OCI-LY7 (cell line): Measurements from ENCODE around the gene MGST2. TPM values are rescaled to one million over a fixed set of nuclear protein-coding genes. Genes with fewer than 3 reads are reported as not detected.
A peak's percentile ranks its signal among the peaks of the same experiment; 100 is the strongest.

Experiments
- BruUV-seq: library from RNA; stranded (reverse); fragments of 400-500 nt; replicated peaks from 2 replicates; lab custom pipeline; 2021; lab: Mats Ljungman, UMichigan
- CTCF ChIA-PET: fragments of 300-600 bp; sonication (Branson Sonifier 250); formaldehyde crosslinking; loops from one replicate; lab custom pipeline; 2022; ENCODE audit warnings: antibody characterized with exemption; ENCODE audit not compliant: unreplicated experiment; lab: Charles Lee
- POLR2A ChIA-PET: fragments of 300-600 bp; sonication (Branson Sonifier 250); formaldehyde crosslinking; loops from one replicate; lab custom pipeline; 2022; ENCODE audit warnings: antibody characterized with exemption; lab: Charles Lee
- DNase-seq: peaks from one replicate; pipeline ENCODE4 v3.0.0-alpha.2; 2015; ENCODE audit warnings: low spot score
- H2AFZ ChIP-seq: fragments of 200-600 bp; sonication (generic), shearing (Covaris generic); 2 replicates; pipeline ENCODE4 v1.6.1; 2014; ENCODE audit warnings: mild to moderate bottlenecking, antibody characterized with exemption, low read length, moderate library complexity
- H3K27ac ChIP-seq: fragments of 200-600 bp; sonication (generic); 2 replicates; pipeline ENCODE4 v1.5.1; 2014; ENCODE audit warnings: mixed run types, low read depth, mild to moderate bottlenecking, moderate library complexity, low read length, inconsistent platforms; ENCODE audit not compliant: poor library complexity, severe bottlenecking
- H3K36me3 ChIP-seq: fragments of 200-600 bp; sonication (generic); 2 replicates; pipeline ENCODE4 v1.6.1; 2014; ENCODE audit warnings: mild to moderate bottlenecking, antibody characterized with exemption, low read length, moderate library complexity, mixed read lengths; ENCODE audit not compliant: insufficient read depth
- H3K4me1 ChIP-seq: fragments of 200-600 bp; sonication (generic); 2 replicates; pipeline ENCODE4 v1.5.1; 2014; ENCODE audit warnings: mild to moderate bottlenecking, low read length; ENCODE audit not compliant: insufficient read depth, poor library complexity, severe bottlenecking
- H3K4me2 ChIP-seq: fragments of 200-600 bp; sonication (generic); 2 replicates; pipeline ENCODE4 v1.6.1; 2014; ENCODE audit warnings: mild to moderate bottlenecking, low read length
- H3K4me3 ChIP-seq: fragments of 200-600 bp; sonication (generic); 2 replicates; pipeline ENCODE4 v1.5.1; 2014; ENCODE audit warnings: mild to moderate bottlenecking, low read depth, low read length; ENCODE audit not compliant: poor library complexity, severe bottlenecking
- H3K79me2 ChIP-seq: fragments of 200-600 bp; sonication (generic); 2 replicates; pipeline ENCODE4 v1.6.1; 2016; ENCODE audit warnings: low read depth, mild to moderate bottlenecking, low read length, moderate library complexity, mixed read lengths; ENCODE audit not compliant: insufficient read depth
- H3K9me2 ChIP-seq: fragments of 200-600 bp; sonication (generic); 2 replicates; pipeline ENCODE4 v1.6.1; 2016; ENCODE audit warnings: mild to moderate bottlenecking, low read length, mixed read lengths; ENCODE audit not compliant: insufficient read depth
- H3K9me3 ChIP-seq: fragments of 200-600 bp; sonication (generic); 2 replicates; pipeline ENCODE4 v1.6.1; 2014; ENCODE audit warnings: mild to moderate bottlenecking, mixed run types, low read length, mixed read lengths
- H4K20me1 ChIP-seq: fragments of 200-600 bp; sonication (generic); 2 replicates; pipeline ENCODE4 v1.6.1; 2014; ENCODE audit warnings: mild to moderate bottlenecking, antibody characterized with exemption, low read length, moderate library complexity, mixed read lengths; ENCODE audit not compliant: insufficient read depth
- EZH2phosphoT487 ChIP-seq: fragments of 200-600 bp; sonication (generic); IDR thresholded peaks from 2 replicates; pipeline ENCODE4 v1.6.1; 2018; ENCODE audit warnings: low read depth, borderline replicate concordance, mild to moderate bottlenecking, mixed run types, antibody characterized with exemption, low read length, moderate library complexity, mixed read lengths
- intact Hi-C: fragments of 100-400 bp; cut with micrococcal nuclease; formaldehyde crosslinking; loops from one replicate; pipeline ENCODE4 v1.10.0; 2022; ENCODE audit not compliant: unreplicated experiment
- total RNA-seq, 2 experiments: library from RNA; depleted of rRNA in 1 of 2; stranded (reverse); fragments of >200 nt in 1 of 2; shearing (Covaris generic) in 1 of 2; gene quantifications; 2 replicates each; pipeline ENCODE4 v1.2.3, GENCODE V29; 2014 to 2022
- TF ChIP-seq, protein P1 (sequence below): fragments of 200-600 bp; sonication (generic); conservative IDR thresholded peaks from 2 replicates; pipeline ENCODE4 v1.5.1; 2014; ENCODE audit warnings: mild to moderate bottlenecking, antibody characterized with exemption, low read length, moderate library complexity, mixed read lengths

MGST2 gene
- total RNA-seq, 2 experiments from 2014 or later, result 4.7 to 11.7 TPM

DNA sequence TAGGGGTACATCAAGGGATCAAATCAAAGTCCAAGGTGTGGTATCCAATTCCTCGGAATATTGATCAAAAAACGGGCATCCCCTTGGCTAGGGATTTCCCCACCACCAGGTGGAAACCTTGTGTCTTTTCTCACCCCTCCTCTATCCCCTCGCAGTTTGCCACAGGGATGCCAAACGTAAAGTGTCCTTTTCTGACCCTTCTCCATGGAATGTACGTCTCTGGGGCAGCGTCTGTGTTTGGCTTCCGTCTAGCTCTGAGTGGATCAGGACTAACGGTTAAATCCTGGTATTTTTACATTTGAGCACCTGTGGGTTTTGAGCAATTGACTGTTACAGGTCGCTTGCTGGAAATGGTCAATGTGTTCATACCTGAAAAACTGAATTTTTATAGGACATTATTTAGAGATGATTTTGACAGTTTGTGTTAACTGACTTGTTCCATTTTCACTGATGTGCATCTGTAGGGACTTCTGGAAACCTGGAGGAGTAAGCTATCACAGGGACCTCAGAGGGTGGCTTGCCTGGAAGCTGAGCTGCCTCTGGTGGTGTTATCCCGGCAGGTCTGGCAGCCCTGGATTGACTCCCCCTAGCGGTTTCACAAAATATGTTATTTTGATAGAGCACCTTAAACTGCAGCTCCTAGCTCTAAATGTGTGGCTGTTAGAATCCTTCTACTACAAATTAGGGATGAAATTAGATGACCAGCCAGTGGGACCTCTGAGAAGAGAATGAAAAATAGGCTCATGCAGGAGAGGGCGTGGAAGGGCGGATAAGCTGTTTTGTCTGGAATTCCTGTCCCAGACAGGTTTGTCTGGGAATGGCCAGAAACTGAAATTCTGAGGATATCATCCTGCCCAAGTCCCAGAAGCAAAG is 8.8 kb upstream of the MGST2 start:
- TF ChIP-seq, protein P1, sequence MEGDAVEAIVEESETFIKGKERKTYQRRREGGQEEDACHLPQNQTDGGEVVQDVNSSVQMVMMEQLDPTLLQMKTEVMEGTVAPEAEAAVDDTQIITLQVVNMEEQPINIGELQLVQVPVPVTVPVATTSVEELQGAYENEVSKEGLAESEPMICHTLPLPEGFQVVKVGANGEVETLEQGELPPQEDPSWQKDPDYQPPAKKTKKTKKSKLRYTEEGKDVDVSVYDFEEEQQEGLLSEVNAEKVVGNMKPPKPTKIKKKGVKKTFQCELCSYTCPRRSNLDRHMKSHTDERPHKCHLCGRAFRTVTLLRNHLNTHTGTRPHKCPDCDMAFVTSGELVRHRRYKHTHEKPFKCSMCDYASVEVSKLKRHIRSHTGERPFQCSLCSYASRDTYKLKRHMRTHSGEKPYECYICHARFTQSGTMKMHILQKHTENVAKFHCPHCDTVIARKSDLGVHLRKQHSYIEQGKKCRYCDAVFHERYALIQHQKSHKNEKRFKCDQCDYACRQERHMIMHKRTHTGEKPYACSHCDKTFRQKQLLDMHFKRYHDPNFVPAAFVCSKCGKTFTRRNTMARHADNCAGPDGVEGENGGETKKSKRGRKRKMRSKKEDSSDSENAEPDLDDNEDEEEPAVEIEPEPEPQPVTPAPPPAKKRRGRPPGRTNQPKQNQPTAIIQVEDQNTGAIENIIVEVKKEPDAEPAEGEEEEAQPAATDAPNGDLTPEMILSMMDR, result peak; percentile 88
- no peak for TF ChIP-seq EZH2phosphoT487

DNA sequence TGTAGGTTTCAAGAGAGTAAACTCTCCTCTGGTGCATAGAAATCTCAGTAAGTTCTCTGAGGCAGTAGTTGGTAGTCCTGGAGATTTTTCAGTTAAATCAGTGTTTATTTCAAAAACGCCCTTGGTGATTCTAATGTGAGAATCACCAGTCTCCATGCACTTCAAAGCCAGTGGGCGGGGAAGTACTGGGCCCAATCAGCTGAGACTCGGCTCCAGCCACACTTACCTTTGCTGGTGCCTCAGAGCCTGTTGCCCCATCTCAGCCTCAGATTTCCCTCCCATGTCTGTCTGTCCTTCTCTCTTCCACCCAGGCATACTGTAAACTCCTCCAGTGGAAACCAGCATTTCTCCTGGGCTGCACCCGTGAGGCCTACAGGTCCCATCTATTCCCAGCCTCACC is 7.4 kb upstream of the MGST2 start:
- no peaks in the 10 kb centered on the region for H4K20me1 ChIP-seq
- TF ChIP-seq, protein P1, result no peak
- no peak for TF ChIP-seq EZH2phosphoT487
- no TSS peak for BruUV-seq
- CTCF ChIA-PET, result interaction anchor here (1.2 to 1.4 kb wide), 2 partner anchors 45 to 585 kb away, joined by 3 read pairs; no protein-coding TSS in a partner anchor
- POLR2A ChIA-PET, result interaction anchor here (0.8 kb wide), 1 partner anchor 102 kb away, joined by 3 read pairs; the partner anchor contains the start of gene SETD7
- H3K36me3 ChIP-seq, result no peaks in the 10 kb centered on the region
- no peak overlapping the region for H3K4me3 ChIP-seq
- DNase-seq, result no peak
- intact Hi-C loops, result loop anchor here (5.0 to 10.0 kb wide), 3 partner anchors 241 to 704 kb away; no protein-coding TSS in a partner anchor
- no peak overlapping the region for H3K27ac ChIP-seq
- H3K9me2 ChIP-seq, result no peaks in the 10 kb centered on the region
- H3K79me2 ChIP-seq, result no peaks in the 10 kb centered on the region
- peaks cover 3% of the 10 kb centered on the region for H3K4me1 ChIP-seq
- H3K4me2 ChIP-seq, result no peak overlapping the region
- H3K9me3 ChIP-seq, result no peaks in the 10 kb centered on the region
- peak overlapping the region; percentile 49; the same call in 1 of the 2 replicates for H2AFZ ChIP-seq

More for the DNA sequence above, 8.8 kb upstream of the MGST2 start:
- CTCF ChIA-PET, result interaction anchor here (0.7 to 1.4 kb wide), 3 partner anchors 12 to 586 kb away, joined by 3 read pairs; no protein-coding TSS in a partner anchor
- Histone ChIP-seq H3K79me2 (no peaks in the 10 kb centered on the region), H3K4me1 (peaks cover 3% of the 10 kb centered on the region), H4K20me1 (no peaks in the 10 kb centered on the region), H3K9me3 (no peaks in the 10 kb centered on the region), H3K36me3 (no peaks in the 10 kb centered on the region), H3K4me3 (no peak overlapping the region), H3K27ac (no peak overlapping the region), H3K9me2 (no peaks in the 10 kb centered on the region), H2AFZ (peak overlapping the region; percentile 49; the same call in 1 of the 2 replicates), H3K4me2 (no peak overlapping the region)
- peak; percentile 81 for DNase-seq
- POLR2A ChIA-PET, result interaction anchor here (0.6 to 1.2 kb wide), 3 partner anchors 39 to 750 kb away, joined by 3 to 4 read pairs (median 3); no protein-coding TSS in a partner anchor
- intact Hi-C loops, result loop anchor here (2.0 to 10.0 kb wide), 4 partner anchors 240 to 705 kb away; no protein-coding TSS in a partner anchor
- BruUV-seq, result no TSS peak
